ENCODE results near the gene PEX6. TPM values are rescaled to one million over a fixed set of nuclear protein-coding genes. Genes with fewer than 3 reads are reported as not detected.

PEX6 gene
- total RNA-seq (10 to 100 TPM; 17.7 to 21.1 TPM), polyA plus RNA-seq (ENCODE audit: insufficient read length in 2 of 2) (10 to 100 TPM; 26.7 to 29.5 TPM)
- long read RNA-seq, donor 1, partial matches to known transcripts: 0 of 3 reads
- long read RNA-seq, donor 1, other reads (novel, unspliced or antisense): 0 of 3 reads
- long read RNA-seq, donor 2, partial matches to known transcripts: 0 of 2 reads
- long read RNA-seq, donor 2, other reads (novel, unspliced or antisense): 0 of 2 reads
- long read RNA-seq, donor 3, partial matches to known transcripts: 0 of 4 reads
- long read RNA-seq, donor 3, other reads (novel, unspliced or antisense): 0 of 4 reads
- long read RNA-seq, donor 4, partial matches to known transcripts: 11 of 11 reads
- long read RNA-seq, donor 4, other reads (novel, unspliced or antisense): 0 of 11 reads

GRCh38 chr6:42978839-42979522, at the start of gene PEX6:
TSS of gene PEX6 (minus strand) at chr6:42979181. CDS start at chr6:42979150, 31 bp downstream.
- H3K4me1 ChIP-seq (ENCODE audit: control insufficient read depth, insufficient read depth, low read length): peaks cover 36% of the 10 kb centered on the region
- H3K9me3 ChIP-seq (ENCODE audit: control insufficient read depth, insufficient read depth, low read length): no peaks in the 10 kb centered on the region
- WGBS (ENCODE audit: insufficient coverage): under 1% methylated on average over 59 of the region's 59 CpGs
- H3K27me3 ChIP-seq (ENCODE audit: control insufficient read depth, insufficient read depth, low read length): no peaks in the 10 kb centered on the region
- H3K27ac ChIP-seq (ENCODE audit: low read depth, low read length): peak within 1 kb of the TSS; percentile 90
- H3K4me3 ChIP-seq (ENCODE audit: low read depth, low read length): peak within 1 kb of the TSS; percentile 70
- peak; percentile 62 to 97 (median 86) for DNase-seq (ENCODE audit: low read depth in 4 of 6, low spot score in 6 of 6)
- H3K36me3 ChIP-seq (ENCODE audit: control insufficient read depth, insufficient read depth, low read length): peaks cover 5% of the 10 kb centered on the region

GRCh38 chr6:43026365-43026764, 47.4 kb upstream of the PEX6 start:
- Histone ChIP-seq H3K27me3 (ENCODE audit: control insufficient read depth, insufficient read depth, low read length) (no peaks in the 10 kb centered on the region), H3K4me3 (ENCODE audit: low read depth, low read length) (no peak overlapping the region), H3K36me3 (ENCODE audit: control insufficient read depth, insufficient read depth, low read length) (peaks cover 74% of the 10 kb centered on the region), H3K27ac (ENCODE audit: low read depth, low read length) (no peak overlapping the region), H3K4me1 (ENCODE audit: control insufficient read depth, insufficient read depth, low read length) (peaks cover 12% of the 10 kb centered on the region), H3K9me3 (ENCODE audit: control insufficient read depth, insufficient read depth, low read length) (no peaks in the 10 kb centered on the region)
- 100% methylated on average over 3 of the region's 5 CpGs for WGBS (ENCODE audit: insufficient coverage)
- DNase-seq (ENCODE audit: low read depth in 4 of 6, low spot score in 6 of 6): no peak

- 100% methylated on average over 2 of the region's 2 CpGs for WGBS (ENCODE audit: insufficient coverage)
- Histone ChIP-seq H3K4me1 (ENCODE audit: control insufficient read depth, insufficient read depth, low read length) (peaks cover 22% of the 10 kb centered on the region), H3K36me3 (ENCODE audit: control insufficient read depth, insufficient read depth, low read length) (peaks cover 74% of the 10 kb centered on the region), H3K9me3 (ENCODE audit: control insufficient read depth, insufficient read depth, low read length) (no peaks in the 10 kb centered on the region), H3K27ac (ENCODE audit: low read depth, low read length) (no peak overlapping the region), H3K27me3 (ENCODE audit: control insufficient read depth, insufficient read depth, low read length) (no peaks in the 10 kb centered on the region), H3K4me3 (ENCODE audit: low read depth, low read length) (no peak overlapping the region)
- DNase-seq (ENCODE audit: low read depth in 4 of 6, low spot score in 6 of 6): no peak
Observed at GRCh38 chr6:43024436-43024835, 45.5 kb upstream of the PEX6 start.

GRCh38 chr6:43021270-43022047, 42.5 kb upstream of the PEX6 start, which contains the start of gene RRP36:
TSS of gene RRP36 (plus strand) at chr6:43021623. CDS start at chr6:43021655, 32 bp downstream.
- Histone ChIP-seq H3K4me1 (ENCODE audit: control insufficient read depth, insufficient read depth, low read length) (peaks cover 30% of the 10 kb centered on the region), H3K4me3 (ENCODE audit: low read depth, low read length) (peak within 1 kb of the TSS; percentile 77), H3K9me3 (ENCODE audit: control insufficient read depth, insufficient read depth, low read length) (no peaks in the 10 kb centered on the region), H3K36me3 (ENCODE audit: control insufficient read depth, insufficient read depth, low read length) (peaks cover 72% of the 10 kb centered on the region), H3K27ac (ENCODE audit: low read depth, low read length) (peak within 1 kb of the TSS; percentile 92), H3K27me3 (ENCODE audit: control insufficient read depth, insufficient read depth, low read length) (no peaks in the 10 kb centered on the region)
- peak; percentile 46 to 92 (median 66) for DNase-seq (ENCODE audit: low read depth in 4 of 6, low spot score in 6 of 6)
- WGBS (ENCODE audit: insufficient coverage): under 1% methylated on average over 56 of the region's 56 CpGs

- no CpG with 5 or more reads among the region's 5 CpGs for WGBS (ENCODE audit: insufficient coverage)
- Histone ChIP-seq H3K4me3 (ENCODE audit: low read depth, low read length) (peak overlapping the region; percentile 77), H3K27ac (ENCODE audit: low read depth, low read length) (peak overlapping the region; percentile 92), H3K9me3 (ENCODE audit: control insufficient read depth, insufficient read depth, low read length) (no peaks in the 10 kb centered on the region), H3K36me3 (ENCODE audit: control insufficient read depth, insufficient read depth, low read length) (peaks cover 66% of the 10 kb centered on the region), H3K4me1 (ENCODE audit: control insufficient read depth, insufficient read depth, low read length) (peaks cover 36% of the 10 kb centered on the region), H3K27me3 (ENCODE audit: control insufficient read depth, insufficient read depth, low read length) (no peaks in the 10 kb centered on the region)
- DNase-seq (ENCODE audit: low read depth in 4 of 6, low spot score in 6 of 6): no peak
Observed at GRCh38 chr6:43020847-43021246, 41.9 kb upstream of the PEX6 start.

GRCh38 chr6:43020052-43020705, 41.2 kb upstream of the PEX6 start:
- no peak overlapping the region for H3K4me3 ChIP-seq (ENCODE audit: low read depth, low read length)
- H3K4me1 ChIP-seq (ENCODE audit: control insufficient read depth, insufficient read depth, low read length): peaks cover 43% of the 10 kb centered on the region
- H3K27ac ChIP-seq (ENCODE audit: low read depth, low read length): no peak overlapping the region
- H3K27me3 ChIP-seq (ENCODE audit: control insufficient read depth, insufficient read depth, low read length): no peaks in the 10 kb centered on the region
- WGBS (ENCODE audit: insufficient coverage): 93% methylated on average over 2 of the region's 3 CpGs
- DNase-seq (ENCODE audit: low read depth in 4 of 6, low spot score in 6 of 6): no peak
- H3K36me3 ChIP-seq (ENCODE audit: control insufficient read depth, insufficient read depth, low read length): peaks cover 59% of the 10 kb centered on the region
- H3K9me3 ChIP-seq (ENCODE audit: control insufficient read depth, insufficient read depth, low read length): no peaks in the 10 kb centered on the region

- Histone ChIP-seq H3K27me3 (ENCODE audit: control insufficient read depth, insufficient read depth, low read length) (no peaks in the 10 kb centered on the region), H3K27ac (ENCODE audit: low read depth, low read length) (no peak overlapping the region), H3K4me1 (ENCODE audit: control insufficient read depth, insufficient read depth, low read length) (peaks cover 51% of the 10 kb centered on the region), H3K4me3 (ENCODE audit: low read depth, low read length) (no peak overlapping the region), H3K36me3 (ENCODE audit: control insufficient read depth, insufficient read depth, low read length) (peaks cover 51% of the 10 kb centered on the region), H3K9me3 (ENCODE audit: control insufficient read depth, insufficient read depth, low read length) (no peaks in the 10 kb centered on the region)
- DNase-seq (ENCODE audit: low read depth in 4 of 6, low spot score in 6 of 6): no peak
- 96% methylated on average over 2 of the region's 2 CpGs for WGBS (ENCODE audit: insufficient coverage)
Observed at GRCh38 chr6:43019152-43019551, 40.2 kb upstream of the PEX6 start.

- peaks cover 48% of the 10 kb centered on the region for H3K36me3 ChIP-seq (ENCODE audit: control insufficient read depth, insufficient read depth, low read length)
- no peak overlapping the region for H3K27ac ChIP-seq (ENCODE audit: low read depth, low read length)
- WGBS (ENCODE audit: insufficient coverage): 90% methylated on average over 12 of the region's 12 CpGs
- H3K9me3 ChIP-seq (ENCODE audit: control insufficient read depth, insufficient read depth, low read length): no peaks in the 10 kb centered on the region
- DNase-seq (ENCODE audit: low read depth in 4 of 6, low spot score in 6 of 6): no peak
- peaks cover 57% of the 10 kb centered on the region for H3K4me1 ChIP-seq (ENCODE audit: control insufficient read depth, insufficient read depth, low read length)
- H3K27me3 ChIP-seq (ENCODE audit: control insufficient read depth, insufficient read depth, low read length): no peaks in the 10 kb centered on the region
- no peak overlapping the region for H3K4me3 ChIP-seq (ENCODE audit: low read depth, low read length)
Observed at GRCh38 chr6:43016943-43017334, 38.0 kb upstream of the PEX6 start.
